BJ (cell line): ENCODE results near the gene SMYD3. TPM values are rescaled to one million over a fixed set of nuclear protein-coding genes. Genes with fewer than 3 reads are reported as not detected.

ENCODE experiments used
- CTCF ChIA-PET: fragments of 350-600 bp; formaldehyde crosslinking; extraction: SDS; loops from one replicate; lab custom pipeline; 2021; ENCODE audit warnings: antibody characterized with exemption, inconsistent platforms; lab: Yijun Ruan, JAX
- POLR2A ChIA-PET: fragments of 300-600 bp; sonication (Branson Sonifier 250); formaldehyde crosslinking; extraction: SDS; loops from one replicate; lab custom pipeline; 2021; ENCODE audit warnings: antibody characterized with exemption; lab: Charles Lee
- DNase-seq: peaks from one replicate; pipeline ENCODE4 v3.0.0-alpha.2; 2011; ENCODE audit warnings: low read depth
- H3K27me3 ChIP-seq: 2 replicates; pipeline ENCODE4 v1.6.0; 2011; ENCODE audit warnings: low read length; ENCODE audit not compliant: control insufficient read depth, insufficient read depth
- H3K36me3 ChIP-seq: 2 replicates; pipeline ENCODE4 v1.5.1; 2011; ENCODE audit warnings: low read length; ENCODE audit not compliant: control insufficient read depth, insufficient read depth
- H3K4me3 ChIP-seq: 2 replicates; pipeline ENCODE4 v1.5.1; 2011; ENCODE audit warnings: low read depth, mild to moderate bottlenecking, control low read depth, low read length
- CTCF ChIP-seq: IDR thresholded peaks from 2 replicates; pipeline ENCODE4 v1.5.1; 2011; ENCODE audit warnings: low read depth, mild to moderate bottlenecking, control low read depth, inconsistent platforms, low read length, moderate library complexity; ENCODE audit not compliant: insufficient read depth
- polyA plus RNA-seq: library from polyadenylated mRNA; depleted of rRNA; stranded (reverse); fragments of >200 nt; gene quantifications from 2 replicates; pipeline ENCODE4 v1.2.3, GENCODE V29; 2011

Gene SMYD3
- polyA plus RNA-seq, 1 experiment = 26.1 TPM

GRCh38 chr1:245869847-245870246 is 637.2 kb downstream of the SMYD3 start:
- ChIA-PET POLR2A (no interaction called here), CTCF (interaction anchor here (1.2 kb wide), 1 partner anchor 11 kb away, joined by 3 read pairs; no protein-coding TSS in a partner anchor)
- no peaks in the 10 kb centered on the region for H3K36me3 ChIP-seq
- no peaks in the 10 kb centered on the region for H3K27me3 ChIP-seq
- DNase-seq = no peak
- TF ChIP-seq CTCF = no peak
- no peak overlapping the region for H3K4me3 ChIP-seq

- ChIA-PET CTCF (interaction anchor here (0.7 kb wide), 1 partner anchor 10 kb away, joined by 4 read pairs; no protein-coding TSS in a partner anchor), POLR2A (no interaction called here)
- H3K36me3 ChIP-seq = no peaks in the 10 kb centered on the region
- no peak overlapping the region for H3K4me3 ChIP-seq
- DNase-seq = no peak
- no peak for TF ChIP-seq CTCF
- H3K27me3 ChIP-seq = no peaks in the 10 kb centered on the region
Observed at GRCh38 chr1:245867738-245868137, 639.3 kb downstream of the SMYD3 start.

- Histone ChIP-seq H3K27me3 (no peaks in the 10 kb centered on the region), H3K4me3 (no peak overlapping the region), H3K36me3 (no peaks in the 10 kb centered on the region)
- ChIA-PET CTCF (interaction anchor here (0.6 to 0.9 kb wide), 2 partner anchors 63 to 96 kb away, joined by 3 read pairs; no protein-coding TSS in a partner anchor), POLR2A (no interaction called here)
- no peak for TF ChIP-seq CTCF
- no peak for DNase-seq
Observed at GRCh38 chr1:245864872-245865271, 642.2 kb downstream of the SMYD3 start.

- DNase-seq = no peak
- Histone ChIP-seq H3K27me3 (no peaks in the 10 kb centered on the region), H3K4me3 (no peak overlapping the region), H3K36me3 (no peaks in the 10 kb centered on the region)
- ChIA-PET CTCF (no interaction called here), POLR2A (no interaction called here)
- TF ChIP-seq CTCF = no peak
Observed at GRCh38 chr1:245863566-245864184, 643.4 kb downstream of the SMYD3 start.

GRCh38 chr1:245862812-245863540 is 644.1 kb downstream of the SMYD3 start:
- no peak for TF ChIP-seq CTCF
- H3K27me3 ChIP-seq = no peaks in the 10 kb centered on the region
- H3K36me3 ChIP-seq = no peaks in the 10 kb centered on the region
- POLR2A ChIA-PET = no interaction called here
- no peak for DNase-seq
- no peak overlapping the region for H3K4me3 ChIP-seq
- CTCF ChIA-PET = no interaction called here
